ENCODE results near the gene GALNT17.

Gene GALNT17

GRCh38 chr7:71345117-71345884 is 213.4 kb downstream of the GALNT17 start:
- DNase-seq = no peak

DNA sequence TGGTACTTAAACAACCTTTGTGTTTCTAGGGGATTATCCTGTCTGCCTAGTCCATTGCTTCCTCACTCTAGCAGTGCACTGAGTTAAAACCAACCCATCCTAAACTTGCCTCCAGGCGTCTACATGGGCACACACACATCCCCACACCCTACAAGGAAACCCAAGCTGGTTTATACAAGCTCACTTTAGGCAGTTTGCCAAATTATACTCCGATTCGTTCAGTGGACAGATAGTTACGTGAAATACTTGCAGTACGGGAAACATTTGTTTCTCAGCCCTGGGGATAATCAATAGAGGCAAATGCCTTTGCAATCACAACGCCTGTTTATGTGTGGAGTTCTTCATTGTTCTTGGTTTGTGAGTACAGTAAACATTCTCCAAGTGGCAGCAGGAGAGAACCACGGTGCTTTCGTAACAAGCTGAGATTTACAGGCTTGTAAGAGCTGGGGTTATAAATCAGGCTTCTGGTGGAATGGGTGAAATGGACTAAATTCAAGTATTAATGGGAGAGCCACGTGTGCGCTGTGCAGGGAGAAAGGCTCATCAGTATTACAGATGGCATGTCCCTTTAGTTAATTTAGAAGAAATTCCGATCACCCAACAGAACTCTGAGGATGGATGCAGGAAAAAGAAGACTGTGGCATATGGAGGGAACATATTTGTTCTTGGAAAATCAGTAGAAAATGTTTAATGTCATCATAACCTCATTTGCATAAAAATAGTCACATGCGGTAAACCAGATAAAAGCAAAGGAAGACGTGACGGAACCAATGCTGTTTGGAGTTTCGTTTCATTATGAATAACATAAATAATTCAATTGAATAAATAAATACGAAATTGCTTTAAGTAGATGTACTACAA is 217.1 kb downstream of the GALNT17 start:
- no peak for DNase-seq

- DNase-seq = no peak
Observed at GRCh38 chr7:71349682-71350481, 217.9 kb downstream of the GALNT17 start.

DNA sequence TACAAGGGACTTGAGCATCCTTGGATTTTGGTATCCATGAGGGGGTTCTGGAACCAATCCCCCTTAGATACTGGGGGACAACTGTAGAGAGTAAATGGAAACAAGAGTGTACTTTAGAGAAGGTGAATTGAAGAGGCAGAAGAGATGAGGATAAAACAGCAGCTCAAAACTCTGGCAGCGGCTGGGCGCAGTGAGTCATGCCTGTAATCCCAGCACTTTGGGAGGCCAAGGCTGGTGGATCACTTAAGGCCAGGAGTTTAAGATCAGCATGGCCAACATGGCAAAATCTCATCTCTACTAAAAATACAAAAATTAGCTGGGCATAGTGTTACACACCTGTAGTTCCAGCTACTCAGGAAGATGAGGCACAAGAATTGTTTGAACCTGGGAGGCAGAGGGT is 218.7 kb downstream of the GALNT17 start:
- no peak for DNase-seq

DNA sequence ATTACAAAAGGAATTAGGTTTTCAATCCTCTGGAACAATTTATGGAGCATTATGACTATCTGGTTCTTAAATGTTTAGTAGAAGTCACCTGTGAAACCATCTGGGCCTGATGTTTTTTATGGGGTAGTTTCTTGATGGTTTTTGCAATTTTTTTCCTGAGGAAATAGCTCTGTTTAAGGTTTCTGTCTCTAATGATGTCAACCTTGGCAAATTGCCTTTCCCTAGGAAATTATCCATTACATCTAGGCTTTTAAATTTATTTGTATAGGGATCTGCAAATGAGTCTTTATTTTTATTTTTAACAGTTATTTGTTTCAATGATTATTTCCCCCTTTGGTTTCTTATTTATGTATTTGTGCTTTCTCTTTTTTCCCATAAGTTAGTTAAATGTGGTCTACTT is 222.8 kb downstream of the GALNT17 start:
- no peak for DNase-seq

DNA sequence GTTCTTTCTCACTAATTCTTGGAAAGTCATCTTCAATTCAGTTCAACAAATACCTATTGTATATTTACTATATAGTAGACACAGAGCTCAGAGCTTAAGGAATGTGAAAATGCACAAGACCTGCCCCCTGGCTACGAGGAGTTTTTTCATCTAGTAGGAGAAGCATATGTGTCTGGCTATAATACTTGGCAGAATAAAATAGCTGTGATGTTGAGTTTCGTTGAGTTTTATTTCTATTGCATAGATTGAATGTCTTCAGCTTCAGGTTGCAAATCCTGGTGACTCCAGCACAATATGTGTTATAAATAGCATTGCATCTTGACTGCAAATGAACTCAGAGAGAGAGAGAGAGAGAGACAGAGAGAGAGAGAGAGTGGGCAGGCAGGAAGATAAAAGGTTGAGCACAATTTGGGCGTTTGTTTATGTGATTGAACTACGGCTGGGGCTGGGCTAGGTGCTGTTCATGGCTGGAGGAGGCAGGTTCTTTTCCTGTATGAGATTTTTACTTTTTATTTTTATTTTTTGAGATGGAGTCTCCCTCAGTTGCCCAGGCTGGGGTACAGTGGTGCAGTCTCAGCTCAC is 229.6 kb downstream of the GALNT17 start:
- no peak for DNase-seq

DNA sequence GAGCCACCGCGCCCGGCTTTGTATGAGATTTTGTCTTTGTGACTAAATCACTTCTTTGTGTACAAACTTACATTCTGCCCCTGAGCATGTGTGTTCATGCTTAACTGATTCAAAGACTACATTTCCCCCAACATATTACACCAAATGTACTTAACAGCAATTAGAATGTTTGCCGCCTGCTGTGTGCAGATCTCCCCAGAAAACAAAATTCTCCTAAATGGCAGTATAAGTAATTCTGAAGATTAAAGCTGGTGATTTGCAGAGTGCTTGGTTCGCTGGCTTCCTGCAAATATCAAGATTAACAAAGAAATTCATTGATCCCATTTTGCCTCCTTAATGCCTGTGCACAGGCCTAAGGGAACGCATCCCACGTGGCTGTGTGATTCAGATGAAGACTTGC is 230.3 kb downstream of the GALNT17 start:
- DNase-seq = no peak

GRCh38 chr7:71363223-71363622 is 231.3 kb downstream of the GALNT17 start:
- no peak for DNase-seq

- DNase-seq = no peak
Observed at GRCh38 chr7:71363627-71364026, 231.7 kb downstream of the GALNT17 start.

DNA sequence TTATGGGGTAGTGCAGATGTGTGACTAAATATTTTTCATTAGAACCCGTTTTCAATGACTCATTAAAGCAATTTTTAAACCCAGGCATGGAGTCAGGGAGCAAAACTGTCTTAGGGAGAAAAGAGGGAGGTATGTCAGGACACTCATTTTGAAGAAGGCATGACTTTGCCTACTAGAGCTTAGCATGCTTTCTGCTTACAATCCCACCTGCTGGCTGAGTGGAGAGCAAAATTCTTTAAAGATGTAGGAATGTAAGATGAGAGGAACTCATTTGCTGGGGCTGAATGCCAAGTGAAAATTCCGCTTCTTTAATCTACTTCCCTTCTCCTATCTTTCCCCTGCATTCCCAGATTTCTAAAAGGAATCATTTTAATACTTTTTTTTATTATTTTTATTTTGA is 232.6 kb downstream of the GALNT17 start:
- DNase-seq = no peak

DNA sequence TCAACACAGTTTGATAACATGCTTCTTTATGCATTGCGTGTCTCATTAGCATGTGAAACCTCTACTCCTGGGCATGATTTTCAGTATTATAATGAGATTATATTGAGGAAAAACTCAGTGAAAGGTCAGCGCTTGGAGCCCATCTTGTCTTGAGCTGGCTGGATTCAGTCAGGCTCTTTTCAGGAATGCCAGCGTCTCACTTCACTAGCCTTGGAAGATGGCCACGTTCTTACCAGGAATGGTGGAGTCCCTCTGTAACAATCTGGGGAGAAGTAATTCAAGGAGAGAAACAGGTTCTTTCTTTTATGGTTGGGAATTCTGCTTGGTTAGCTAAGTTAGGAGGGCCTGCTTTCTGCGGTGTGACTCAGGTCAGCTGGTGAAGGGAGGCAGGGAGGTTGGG is 241.0 kb downstream of the GALNT17 start:
- no peak for DNase-seq

DNA sequence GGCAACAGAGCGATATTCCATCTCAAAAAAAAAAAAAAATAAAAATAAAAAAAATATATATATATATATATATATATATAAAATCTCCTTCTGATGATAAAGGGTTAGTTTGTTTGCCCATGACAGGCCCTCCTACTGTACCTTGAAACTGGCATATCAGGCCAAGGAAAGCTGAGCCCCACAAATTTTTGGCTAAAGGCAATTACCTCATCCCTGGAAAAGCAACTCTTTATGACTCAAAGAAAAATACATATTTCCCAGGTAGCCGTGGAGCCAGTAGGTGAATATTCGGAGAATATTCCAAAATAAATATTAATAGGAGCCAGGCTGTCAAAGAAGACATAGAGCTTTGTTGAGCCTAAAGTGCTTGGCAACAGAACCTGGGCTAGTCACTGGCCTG is 245.1 kb downstream of the GALNT17 start:
- DNase-seq = no peak

GRCh38 chr7:71377469-71377868 is 245.5 kb downstream of the GALNT17 start:
- no peak for DNase-seq

- no peak for DNase-seq
Observed at GRCh38 chr7:71384094-71384493, 252.2 kb downstream of the GALNT17 start.

GRCh38 chr7:71385330-71385729 is 253.4 kb downstream of the GALNT17 start:
- DNase-seq = no peak

- DNase-seq = no peak
Observed at GRCh38 chr7:71386152-71386785, 254.3 kb downstream of the GALNT17 start.

GRCh38 chr7:71388181-71388580 is 256.2 kb downstream of the GALNT17 start:
- no peak for DNase-seq

DNA sequence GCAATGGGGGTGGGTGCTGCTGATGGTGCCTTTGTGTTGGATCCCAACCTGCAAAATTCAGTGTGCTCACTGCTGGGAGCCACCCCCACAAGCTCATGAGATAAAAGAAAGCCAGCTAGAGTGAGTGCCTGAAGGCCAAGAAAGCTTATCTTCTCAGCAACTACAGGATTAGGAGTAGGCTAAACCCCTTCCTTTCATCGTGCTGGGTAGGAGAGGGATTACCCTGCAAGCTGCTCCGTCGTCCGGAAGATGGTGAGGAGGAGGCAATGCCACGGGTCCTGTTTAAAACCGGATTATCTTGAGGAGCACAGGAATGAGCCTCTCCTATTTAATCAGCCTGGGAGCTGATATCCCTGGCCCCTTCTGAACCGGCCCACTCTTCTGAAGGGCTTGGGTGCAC is 258.0 kb downstream of the GALNT17 start:
- DNase-seq = no peak

- DNase-seq = no peak
Observed at GRCh38 chr7:71393661-71394060, 261.7 kb downstream of the GALNT17 start.

GRCh38 chr7:71402684-71403083 is 270.7 kb downstream of the GALNT17 start:
- no peak for DNase-seq

DNA sequence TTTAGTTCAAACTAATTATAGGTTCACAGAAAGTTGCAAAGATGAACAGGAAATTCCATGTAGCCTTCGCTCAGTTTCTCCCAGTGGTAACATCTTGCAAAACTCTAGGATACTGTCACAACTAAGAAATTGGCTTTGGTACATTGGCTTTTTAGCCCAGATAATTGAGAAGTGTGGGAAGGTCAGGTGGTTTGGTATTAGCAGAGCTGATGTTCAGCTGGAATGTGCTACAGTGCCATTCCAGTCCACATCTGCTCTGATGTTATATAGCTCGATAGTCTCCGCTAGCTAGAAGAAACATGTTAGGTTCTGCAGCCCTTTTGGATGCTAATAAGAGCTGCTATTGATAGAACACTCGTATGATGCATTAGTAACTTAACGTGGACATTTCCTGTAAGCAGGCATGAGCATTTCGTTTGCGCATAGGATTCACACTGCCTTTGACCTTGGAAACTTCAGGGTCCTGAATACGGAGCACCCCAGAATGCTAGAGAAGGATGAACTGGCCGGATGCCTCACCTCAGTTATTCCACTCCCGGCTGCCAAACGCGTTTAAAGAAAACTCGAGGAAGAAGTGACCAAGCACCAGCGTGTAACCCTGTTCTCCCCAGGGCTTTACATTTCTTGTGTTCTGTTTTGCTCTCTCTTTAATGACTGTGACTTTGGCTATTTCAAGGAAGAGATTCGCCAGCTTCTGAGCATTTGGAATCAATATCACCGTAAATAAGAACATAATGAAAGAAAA is 271.4 kb downstream of the GALNT17 start:
- DNase-seq = no peak
